ENCODE data around the gene AFAP1.

AFAP1 gene

DNA sequence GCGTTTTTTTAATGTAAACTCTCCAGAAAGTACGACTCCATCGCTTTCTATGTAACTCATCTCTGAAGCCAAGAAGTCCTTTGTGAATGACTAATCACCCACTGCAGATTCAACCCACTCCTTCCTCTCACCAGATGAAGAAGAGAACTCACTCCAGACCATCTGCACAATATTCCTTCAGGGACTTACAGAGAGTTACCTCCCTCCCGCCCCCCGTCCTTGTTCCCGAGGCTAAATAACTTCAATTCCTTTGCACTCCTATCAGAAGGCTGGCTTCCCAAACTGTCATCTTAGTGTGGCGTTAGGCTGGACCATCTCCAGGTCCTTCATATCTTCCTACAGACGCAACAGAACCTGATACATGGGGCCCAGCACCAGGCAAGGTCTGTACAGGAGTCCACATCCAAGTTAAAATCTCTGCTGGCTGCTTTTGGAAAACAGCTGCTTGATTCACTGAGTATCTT, 82.4 kb downstream of the AFAP1 start:
- in situ Hi-C loops (cut with MboI; ENCODE audit: low pct_unique_long_range_greater_than_20kb, low sequenced_read_pairs) = no loop called here
- DNase-seq = no peak

DNA sequence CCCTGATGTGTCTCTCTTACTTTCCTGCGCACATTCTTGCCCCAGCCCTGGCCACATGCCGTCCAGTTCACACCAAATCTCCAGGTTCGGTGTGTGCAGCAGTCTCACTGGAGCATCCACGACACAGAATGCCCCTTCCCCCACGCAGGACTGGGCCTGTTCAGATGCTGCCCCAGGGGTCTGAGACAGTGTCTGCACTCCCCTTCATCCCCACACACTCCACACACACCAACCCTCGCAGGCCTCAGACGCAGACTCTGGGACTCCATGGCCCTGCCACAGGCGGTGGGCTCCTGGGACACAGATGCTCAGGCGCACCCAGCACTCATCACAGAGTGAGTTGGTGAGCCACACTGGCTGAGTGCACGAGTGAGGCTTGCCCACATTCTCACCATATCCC, 83.9 kb downstream of the AFAP1 start:
- in situ Hi-C loops (cut with MboI; ENCODE audit: low pct_unique_long_range_greater_than_20kb, low sequenced_read_pairs) = no loop called here
- no peak for DNase-seq

DNA sequence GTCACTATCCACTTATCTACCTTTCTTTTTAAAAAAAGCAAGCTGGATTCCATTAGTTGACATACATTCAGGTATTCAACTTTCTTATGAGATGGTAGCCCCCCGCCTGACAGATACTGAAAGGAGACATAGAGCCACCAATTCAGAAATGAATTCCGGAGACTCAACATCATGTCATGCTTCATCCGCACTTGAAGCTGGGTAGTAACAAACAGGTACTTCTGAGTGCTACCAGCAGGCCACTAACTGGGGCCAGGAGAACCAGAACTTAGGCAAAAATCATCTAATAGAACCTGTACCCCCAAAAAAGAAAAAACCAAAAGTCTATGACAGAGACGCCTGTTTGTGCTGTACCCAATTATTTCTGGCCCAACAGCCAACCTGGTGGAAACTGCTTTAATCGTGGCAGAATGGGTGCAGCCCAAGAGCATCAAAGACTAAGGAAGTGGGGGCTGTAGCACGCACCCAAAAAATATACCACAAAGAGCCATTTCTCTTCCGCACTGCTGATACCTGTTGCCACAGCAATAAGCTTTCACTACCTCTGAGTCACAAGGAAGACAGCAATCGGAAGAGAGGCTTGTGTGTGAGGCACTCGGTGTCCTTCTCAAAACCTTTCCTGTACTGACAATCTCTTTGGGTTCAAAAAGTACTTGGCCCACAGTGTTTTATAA, 84.8 kb downstream of the AFAP1 start:
- DNase-seq = no peak
- in situ Hi-C loops (cut with MboI; ENCODE audit: low pct_unique_long_range_greater_than_20kb, low sequenced_read_pairs) = no loop called here

DNA sequence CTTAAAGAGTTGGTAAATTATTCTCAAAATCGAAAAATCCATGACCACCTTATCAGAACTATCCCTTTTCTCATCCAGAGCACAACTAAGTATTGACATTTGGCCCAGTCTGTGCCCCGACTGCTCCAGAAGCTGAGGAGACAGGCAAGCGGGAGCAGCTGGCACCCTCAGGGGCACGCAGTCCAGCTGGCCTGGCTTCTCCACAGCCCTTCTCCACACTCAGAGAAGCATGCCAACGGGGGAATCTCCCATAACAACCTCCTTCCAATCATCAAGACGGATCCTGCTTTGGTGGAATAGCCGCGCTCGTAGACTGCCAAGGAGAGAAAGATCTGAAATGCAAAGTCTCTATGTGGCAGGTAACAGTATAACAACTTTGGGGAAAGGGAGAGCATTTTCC, 85.4 kb downstream of the AFAP1 start:
- in situ Hi-C loops (cut with MboI; ENCODE audit: low pct_unique_long_range_greater_than_20kb, low sequenced_read_pairs) = no loop called here
- DNase-seq = no peak

DNA sequence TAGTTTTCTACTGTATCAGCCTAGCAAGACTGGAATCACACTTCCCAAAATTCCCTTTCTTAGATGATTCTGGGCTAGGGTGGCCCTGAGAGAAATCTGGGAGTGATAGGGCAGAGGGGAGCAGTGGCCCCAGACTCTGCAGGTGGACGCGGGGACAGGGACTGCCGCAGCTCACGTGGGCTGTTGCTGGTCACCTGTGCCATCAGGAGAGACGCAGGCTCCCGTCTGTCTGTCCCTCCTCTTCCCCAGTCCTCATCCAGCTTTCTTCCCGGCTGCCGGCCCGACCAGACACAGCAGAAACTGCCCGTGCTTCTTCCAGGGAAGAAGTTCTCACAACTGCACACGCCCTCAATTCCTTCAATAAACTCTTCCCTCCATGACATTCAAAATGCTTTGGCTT, 86.4 kb downstream of the AFAP1 start:
- in situ Hi-C loops (cut with MboI; ENCODE audit: low pct_unique_long_range_greater_than_20kb, low sequenced_read_pairs) = no loop called here
- no peak for DNase-seq

DNA sequence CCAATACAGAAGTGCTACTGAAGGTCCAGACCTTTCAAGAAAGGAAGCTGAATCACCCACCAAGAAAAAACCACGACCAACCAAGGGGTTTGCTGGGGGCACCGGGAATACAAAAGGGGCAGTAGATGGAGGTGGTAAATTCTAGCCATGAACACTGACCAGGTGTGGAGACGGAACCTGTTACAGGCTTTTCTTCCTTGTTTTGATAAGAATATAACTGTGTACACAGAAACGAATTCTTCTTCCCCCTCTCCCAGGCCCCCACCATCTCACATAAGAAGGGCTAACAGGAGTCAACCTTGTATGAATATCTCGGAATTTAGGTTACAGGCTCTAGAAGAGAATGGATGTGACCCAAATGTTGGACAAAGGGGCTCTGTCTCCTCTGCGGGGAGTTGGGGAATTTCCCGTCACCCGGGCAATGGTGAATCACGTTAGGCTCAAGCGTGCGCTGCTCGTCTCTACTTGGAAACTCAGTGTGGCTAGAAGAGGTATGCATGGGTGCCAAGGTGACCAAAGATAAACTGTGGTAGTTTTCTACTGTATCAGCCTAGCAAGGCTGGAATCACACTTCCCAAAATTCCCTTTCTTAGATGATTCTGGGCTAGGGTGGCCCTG, 87.0 kb downstream of the AFAP1 start:
- in situ Hi-C loops (cut with MboI; ENCODE audit: low pct_unique_long_range_greater_than_20kb, low sequenced_read_pairs) = no loop called here
- no peak for DNase-seq

DNA sequence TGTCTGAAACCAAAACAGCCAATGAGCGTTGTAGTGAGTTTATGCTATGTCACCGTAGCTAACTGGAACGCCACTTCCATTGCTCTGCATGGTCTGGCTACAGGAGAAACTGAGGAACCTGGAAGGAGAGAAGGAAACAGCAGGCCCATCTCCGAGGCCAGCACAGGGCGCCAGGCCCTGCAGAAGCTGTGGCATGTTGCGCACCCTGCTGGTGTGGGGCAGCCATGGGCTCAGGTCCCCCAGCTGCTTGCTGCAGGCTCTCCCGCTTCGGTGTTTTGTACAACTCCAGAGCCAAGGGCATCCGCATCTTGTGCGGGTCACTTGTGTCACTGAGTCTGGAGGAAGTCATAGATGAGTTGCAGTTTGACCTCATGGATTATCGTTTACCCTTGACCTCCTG, 89.2 kb downstream of the AFAP1 start:
- in situ Hi-C loops (cut with MboI; ENCODE audit: low pct_unique_long_range_greater_than_20kb, low sequenced_read_pairs) = no loop called here
- DNase-seq = no peak

DNA sequence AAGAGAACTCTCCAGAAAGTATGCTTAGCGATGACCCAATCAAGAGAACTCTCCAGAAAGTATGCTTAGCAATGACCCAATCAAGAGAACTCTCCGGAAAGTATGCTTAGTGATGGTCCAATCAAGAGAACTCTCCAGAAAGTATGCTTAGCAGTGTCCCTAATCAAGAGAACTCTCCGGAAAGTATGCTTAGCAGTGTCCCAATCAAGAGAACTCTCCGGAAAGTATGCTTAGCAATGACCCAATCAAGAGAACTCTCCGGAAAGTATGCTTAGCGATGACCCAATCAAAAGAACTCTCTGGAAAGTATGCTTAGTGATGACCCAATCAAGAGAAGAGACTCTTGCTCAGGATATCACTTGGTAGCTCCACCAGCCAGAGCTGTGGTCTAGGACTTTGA, 92.5 kb downstream of the AFAP1 start:
- no peak for DNase-seq
- in situ Hi-C loops (cut with MboI; ENCODE audit: low pct_unique_long_range_greater_than_20kb, low sequenced_read_pairs) = no loop called here

DNA sequence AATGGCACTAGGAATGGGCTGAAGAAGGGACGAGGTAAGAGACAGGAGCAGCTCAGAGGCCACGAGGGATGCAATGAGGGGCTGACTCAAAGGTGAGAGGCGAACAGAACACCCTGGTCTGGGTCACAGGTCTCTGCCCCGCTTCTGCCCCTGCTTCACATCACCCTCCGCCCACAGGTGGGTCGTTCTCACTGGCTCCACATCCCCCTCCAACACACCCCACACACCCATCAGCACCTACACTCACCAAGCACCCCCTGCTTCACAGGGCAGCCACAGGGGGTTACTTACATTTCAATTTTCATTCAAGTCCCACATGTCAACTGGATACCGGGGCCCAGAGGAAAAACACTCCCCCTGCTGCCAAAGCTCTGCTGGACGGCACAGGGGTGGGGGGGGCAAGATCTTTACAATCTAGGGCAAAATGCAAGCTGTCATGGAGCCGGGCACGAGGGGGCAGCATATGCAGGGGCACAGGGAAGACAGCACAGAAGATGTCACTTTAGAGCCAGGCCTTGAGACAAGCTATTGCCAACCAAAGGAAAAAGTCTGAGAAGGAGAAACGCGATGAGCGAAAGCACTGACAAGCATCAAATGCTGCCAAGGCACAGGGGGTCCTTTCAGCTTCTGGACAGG, 94.0 kb downstream of the AFAP1 start:
- in situ Hi-C loops (cut with MboI; ENCODE audit: low pct_unique_long_range_greater_than_20kb, low sequenced_read_pairs) = no loop called here
- DNase-seq = no peak

DNA sequence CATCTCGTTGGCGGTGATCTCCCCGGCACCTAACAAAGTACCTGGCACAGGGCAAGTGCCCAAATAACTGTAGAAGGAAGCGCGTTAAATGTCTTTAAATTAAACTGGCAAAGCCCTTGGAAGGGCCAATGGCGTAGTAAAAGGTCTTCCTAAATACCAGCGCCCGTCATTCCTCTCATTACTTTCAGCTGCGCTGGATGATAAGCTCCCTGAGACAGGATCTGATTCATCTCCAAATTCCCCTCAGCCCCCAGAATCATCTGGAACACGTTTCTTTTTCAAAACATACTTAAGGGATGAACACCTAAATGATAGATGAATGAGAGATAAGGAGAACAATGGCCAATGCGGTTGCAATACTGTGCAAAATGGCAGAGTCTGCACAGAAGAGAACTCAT, 95.1 kb downstream of the AFAP1 start:
- in situ Hi-C loops (cut with MboI; ENCODE audit: low pct_unique_long_range_greater_than_20kb, low sequenced_read_pairs) = no loop called here
- no peak for DNase-seq

DNA sequence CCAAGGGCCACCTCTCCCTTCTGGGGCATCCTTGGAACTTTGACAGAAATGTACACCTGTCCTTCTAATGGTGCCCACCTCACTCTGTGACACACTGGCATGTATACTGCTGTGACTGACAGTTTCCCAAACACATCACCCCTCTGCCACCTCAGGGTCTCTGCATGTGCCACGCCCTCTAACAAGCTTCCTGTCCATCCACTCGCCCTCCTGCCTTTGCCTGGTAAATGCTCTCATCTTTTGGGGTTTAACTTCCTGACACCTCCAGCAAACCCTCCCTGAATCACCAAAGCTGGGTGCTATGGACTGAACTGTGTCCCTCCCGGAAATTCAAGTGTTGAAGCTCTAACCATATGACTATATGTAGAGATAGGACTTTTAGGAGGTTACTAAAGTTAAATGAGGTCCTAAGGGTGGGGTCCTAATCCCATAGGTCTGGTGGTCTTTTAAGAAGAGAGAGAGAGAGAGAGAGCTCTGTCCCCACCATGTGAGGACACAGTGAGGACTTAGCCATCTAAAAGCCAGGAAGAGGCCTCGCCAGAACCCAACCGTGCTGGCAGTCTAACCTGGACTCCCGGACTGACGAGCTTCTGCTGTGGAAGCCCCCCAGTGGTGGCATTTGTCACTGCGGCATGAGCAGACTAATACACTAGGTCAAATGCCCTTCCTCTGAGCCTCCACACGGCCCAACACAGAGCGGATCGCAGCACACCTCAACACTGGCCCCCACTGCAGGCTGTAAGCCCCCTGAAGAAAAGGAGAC, 95.6 kb downstream of the AFAP1 start:
- in situ Hi-C loops (cut with MboI; ENCODE audit: low pct_unique_long_range_greater_than_20kb, low sequenced_read_pairs) = no loop called here
- DNase-seq = peak; percentile 33

DNA sequence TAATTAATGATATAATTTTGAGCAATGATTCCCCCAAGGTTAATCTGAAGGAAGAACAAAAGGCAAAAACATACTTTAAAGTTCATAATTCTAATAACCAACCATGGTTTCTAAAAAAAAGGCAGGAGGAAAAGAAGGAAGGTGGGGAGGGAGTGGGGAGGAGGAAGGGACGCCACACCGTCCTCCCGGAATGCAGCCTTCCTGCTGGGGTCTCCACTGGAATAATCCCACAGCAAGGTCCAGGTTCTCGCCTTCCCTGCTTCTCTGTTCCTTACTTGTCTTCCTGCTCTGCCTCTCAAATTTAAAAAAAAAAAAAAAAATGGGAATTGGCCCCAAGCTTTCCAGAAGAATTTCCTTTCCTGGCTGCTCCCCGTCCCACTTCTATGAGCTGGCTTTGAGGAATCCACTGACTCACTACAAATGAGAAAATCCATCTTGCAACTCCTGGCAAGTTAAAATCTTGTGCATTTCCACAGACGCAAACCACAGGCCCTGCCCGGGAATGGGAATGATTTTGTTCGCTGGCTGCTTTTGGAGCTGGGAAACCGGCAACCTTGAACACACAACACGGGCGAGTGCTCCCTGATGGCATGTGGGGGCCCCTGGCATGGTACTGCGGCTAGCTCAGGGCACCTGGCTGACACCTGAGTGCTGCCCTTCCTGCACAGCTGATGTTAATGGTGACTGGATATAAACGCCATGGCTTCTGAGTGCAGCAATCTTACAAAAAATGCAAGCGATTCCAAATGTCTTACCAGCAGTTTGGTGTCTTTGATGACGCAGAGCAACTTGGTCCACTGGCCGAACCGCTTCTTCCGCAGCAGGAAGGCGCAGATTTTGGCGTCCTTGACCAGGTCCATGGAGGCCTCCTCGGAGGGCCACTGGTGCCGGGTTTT, 97.0 kb downstream of the AFAP1 start:
- in situ Hi-C loops (cut with MboI; ENCODE audit: low pct_unique_long_range_greater_than_20kb, low sequenced_read_pairs) = no loop called here
- no peak for DNase-seq

DNA sequence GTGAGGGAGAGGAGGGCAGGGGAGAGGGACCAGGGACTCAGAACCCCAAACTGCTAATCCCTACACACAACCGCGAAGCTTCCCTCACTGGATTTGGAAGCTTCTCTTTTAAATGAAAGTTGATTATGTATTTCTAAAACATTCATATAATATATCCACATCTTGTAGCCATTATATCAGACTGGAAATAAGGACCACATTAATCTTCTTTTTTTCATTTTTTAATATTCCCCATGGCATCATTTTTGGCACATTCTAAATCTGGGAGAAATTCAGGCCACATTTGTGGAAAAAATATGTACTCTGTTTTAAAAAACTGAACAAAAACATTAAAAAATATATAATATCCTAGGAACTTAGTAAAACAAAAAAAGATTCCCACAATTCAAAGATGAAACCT, 97.8 kb downstream of the AFAP1 start:
- in situ Hi-C loops (cut with MboI; ENCODE audit: low pct_unique_long_range_greater_than_20kb, low sequenced_read_pairs) = no loop called here
- DNase-seq = no peak

DNA sequence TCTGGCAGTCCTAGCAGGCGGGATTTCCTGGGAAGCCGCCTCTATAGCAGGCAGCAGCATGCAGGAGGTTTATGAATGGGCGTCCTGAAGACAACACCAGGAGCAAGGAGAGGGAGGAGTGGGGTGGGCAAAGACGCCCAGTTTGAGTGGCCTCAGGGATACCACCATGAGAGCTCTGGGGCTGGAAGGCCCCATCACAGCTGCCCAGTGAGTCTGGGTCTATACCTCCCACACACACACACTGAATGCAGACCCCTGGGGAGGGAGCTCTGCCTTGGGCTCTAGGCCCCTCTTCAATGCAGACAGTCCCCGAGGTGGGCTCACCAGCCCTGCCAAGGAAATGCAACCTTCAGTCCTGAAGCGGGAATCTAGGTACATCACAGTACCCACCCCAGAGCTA, 98.6 kb downstream of the AFAP1 start:
- DNase-seq = no peak
- in situ Hi-C loops (cut with MboI; ENCODE audit: low pct_unique_long_range_greater_than_20kb, low sequenced_read_pairs) = no loop called here

DNA sequence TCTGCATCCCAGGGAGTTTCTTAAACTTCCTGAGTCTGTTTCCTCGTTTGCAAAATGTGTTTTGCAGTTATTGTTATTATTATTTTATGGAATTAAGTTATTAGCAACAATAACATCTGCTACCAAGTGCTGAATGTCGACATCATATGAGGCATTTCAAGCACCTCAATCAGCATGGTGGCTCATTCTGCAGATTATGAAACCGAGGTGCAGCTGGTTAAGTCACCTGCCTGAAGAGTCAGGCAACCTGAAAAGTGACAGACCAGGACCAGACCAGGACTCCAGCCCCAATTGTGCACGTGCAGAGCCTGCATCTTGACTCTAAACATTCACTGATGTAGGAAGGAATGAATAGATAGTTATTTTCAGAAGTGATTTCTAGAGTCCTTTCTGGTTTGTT, 99.8 kb downstream of the AFAP1 start:
- no peak for DNase-seq
- in situ Hi-C loops (cut with MboI; ENCODE audit: low pct_unique_long_range_greater_than_20kb, low sequenced_read_pairs) = no loop called here

DNA sequence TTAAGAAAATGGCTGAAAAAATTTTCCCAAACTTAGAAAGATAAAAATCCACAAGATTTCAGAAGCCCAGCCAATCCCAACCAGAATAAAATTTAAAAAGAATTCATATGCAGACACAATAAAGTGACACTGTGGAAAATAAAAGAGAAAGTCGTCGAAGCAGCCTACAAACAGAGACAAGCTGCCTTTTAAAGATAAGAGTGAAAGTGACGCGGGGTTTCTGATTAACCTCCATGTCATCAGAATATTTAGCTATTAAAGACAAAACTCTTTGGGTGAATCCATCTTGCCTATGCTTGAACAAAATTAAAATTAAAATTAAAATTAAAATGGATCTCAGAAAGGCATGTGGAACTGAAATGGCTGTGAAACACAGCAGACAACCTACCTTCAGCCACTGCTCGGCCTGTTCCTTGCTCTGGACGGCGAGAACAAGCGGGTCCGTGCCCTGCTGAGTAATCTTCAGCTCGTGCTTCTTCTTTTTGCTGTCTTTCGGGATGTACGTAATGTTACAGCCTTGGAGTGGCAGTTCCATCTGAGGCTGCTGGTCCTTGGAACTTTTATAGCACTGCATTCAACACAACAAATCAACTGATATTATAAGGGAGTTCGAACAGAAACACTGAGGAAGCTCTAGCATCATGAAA, 101.4 kb downstream of the AFAP1 start:
- in situ Hi-C loops (cut with MboI; ENCODE audit: low pct_unique_long_range_greater_than_20kb, low sequenced_read_pairs) = no loop called here
- DNase-seq = no peak

DNA sequence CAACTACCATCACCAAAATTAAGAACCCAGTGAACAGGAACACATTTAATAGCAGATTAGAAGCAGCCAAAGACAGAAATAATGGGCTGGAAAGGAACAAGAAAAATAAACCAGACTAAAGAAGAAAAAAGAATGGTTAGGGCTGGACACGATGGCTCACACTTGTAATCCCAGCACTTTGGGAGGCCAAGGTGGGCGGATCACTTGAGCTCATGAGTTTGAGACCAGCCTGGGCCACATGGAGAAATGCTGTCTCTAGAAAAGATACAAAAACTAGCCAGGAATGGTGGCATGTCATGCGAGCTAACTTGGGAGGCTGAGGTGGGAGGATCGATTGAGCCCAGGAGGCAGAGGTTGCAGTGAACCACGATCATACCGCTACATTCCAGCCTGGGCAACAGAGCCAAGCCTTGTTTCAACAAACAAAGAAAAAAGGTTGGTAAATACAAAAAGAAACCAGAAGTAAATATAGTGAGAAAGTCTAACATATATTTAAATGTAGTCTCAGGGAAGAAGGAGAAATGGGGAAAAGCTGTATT, 102.0 kb downstream of the AFAP1 start:
- no peak for DNase-seq
- in situ Hi-C loops (cut with MboI; ENCODE audit: low pct_unique_long_range_greater_than_20kb, low sequenced_read_pairs) = no loop called here

Measured in KBM-7 (cell line).